Pancreas (tissue), 10 donors: ENCODE results near the gene RIMBP2. TPM values are rescaled to one million over a fixed set of nuclear protein-coding genes. Genes with fewer than 3 reads are reported as not detected.
"Not testable (repeated sequence)": the region's sequence is repeated elsewhere in the genome, so short reads cannot be mapped to it uniquely, and the experiment has no call there.

Experiments used
- ATAC-seq, 4 donors: fragments of 200-7000 bp; cut with Tn5 transposase; one replicate each; pipeline versions ENCODE4 v1.8.0 to v1.9.1; 2020; ENCODE audit warnings: mild to moderate bottlenecking in 4 of 4, moderate library complexity in 4 of 4
- DNase-seq, 6 donors: peaks; one replicate each; pipeline ENCODE4 v3.0.0-alpha.2; 2020
- FAIRE-seq: peaks from 2 replicates; lab custom pipeline; 2012; peaks lifted over from hg19 to GRCh38; lab: Jason Lieb, UNC
- H3K27ac ChIP-seq, 4 donors: fragments of 200-600 bp; sonication (generic); 1 replicate in 3 of 4; 2 replicates in 1 of 4; pipeline versions ENCODE4 v1.5.0 to v1.8.0; 2020
- H3K27me3 ChIP-seq, 4 donors: fragments of 200-600 bp; one replicate each; pipeline ENCODE4 v1.8.0; 2021
- H3K36me3 ChIP-seq, 3 donors: fragments of 200-600 bp; sonication (generic) in 1 of 3; one replicate each; pipeline versions ENCODE4 v1.5.0 to v1.8.0; 2020 to 2021
- H3K4me1 ChIP-seq, 3 donors: fragments of 200-600 bp; one replicate each; pipeline ENCODE4 v1.8.0; 2021
- H3K4me3 ChIP-seq, 4 donors: fragments of 200-600 bp; sonication (generic) in 2 of 4; one replicate each; pipeline versions ENCODE4 v1.5.0 to v1.8.0; 2020 to 2021
- H3K9me3 ChIP-seq, 4 donors: fragments of 200-600 bp; one replicate each; pipeline ENCODE4 v1.8.0; 2021
- WGBS, 2 donors: extraction: QIAGEN DNeasy Blood & Tissue Kit; methylation state at CpG; one replicate each; pipeline ENCODE4 v1.1.7; 2013; 5-methylcytosine and 5-hydroxymethylcytosine counted together
- intact Hi-C, 3 donors: fragments of 100-400 bp; cut with DNase I; formaldehyde crosslinking; loops; one replicate each; pipeline versions ENCODE4 v1.11.1 to v1.14.2; 2022
- polyA plus RNA-seq, 2 donors: library from polyadenylated mRNA; stranded (reverse); fragments of 200-250 nt; gene quantifications; one replicate each; pipeline ENCODE4 v1.2.3, GENCODE V29; 2013
- total RNA-seq, 6 donors: library from RNA; stranded (reverse); fragmentation: NEBNext Ultra II Directional in 4 of 6; extraction: Animal tissue kit (Norgen Biotek cat#: 25700) in 4 of 6; gene quantifications; one replicate each; pipeline versions ENCODE4 v1.2.1 to v1.2.4, GENCODE V29; 2021 to 2023
- TF ChIP-seq, protein P1 (sequence below), 4 donors: fragments of 200-600 bp; sonication (generic) in 3 of 4; IDR thresholded peaks; one replicate each; pipeline versions ENCODE4 v1.5.0 to v1.8.0; 2021; ENCODE audit warnings: antibody characterized with exemption in 4 of 4
- donor health status: healthy with polysubstance abuse.
- donor health status: DM: no; HTN: no; CAD: no; lungs with moderate emphysema.
- donor health status: DM: no; HTN: no; CAD: no.
- donor health status: control.
- donor health status: control.
- donor health status: Bipolar disorder and iron deficiency.
- donor health status: DM: yes; HTN: yes; CAD: no.
- donor health status: DM: no; HTN: no; CAD: no.
- donor health status: DM: no; HTN: no; CAD: no.
- donor health status: DM: yes; HTN: yes; CAD: no.

The RIMBP2 gene
- total and polyA plus RNA-seq, 8 donors = 1.6 to 14.9 (median 3.9) TPM

DNA sequence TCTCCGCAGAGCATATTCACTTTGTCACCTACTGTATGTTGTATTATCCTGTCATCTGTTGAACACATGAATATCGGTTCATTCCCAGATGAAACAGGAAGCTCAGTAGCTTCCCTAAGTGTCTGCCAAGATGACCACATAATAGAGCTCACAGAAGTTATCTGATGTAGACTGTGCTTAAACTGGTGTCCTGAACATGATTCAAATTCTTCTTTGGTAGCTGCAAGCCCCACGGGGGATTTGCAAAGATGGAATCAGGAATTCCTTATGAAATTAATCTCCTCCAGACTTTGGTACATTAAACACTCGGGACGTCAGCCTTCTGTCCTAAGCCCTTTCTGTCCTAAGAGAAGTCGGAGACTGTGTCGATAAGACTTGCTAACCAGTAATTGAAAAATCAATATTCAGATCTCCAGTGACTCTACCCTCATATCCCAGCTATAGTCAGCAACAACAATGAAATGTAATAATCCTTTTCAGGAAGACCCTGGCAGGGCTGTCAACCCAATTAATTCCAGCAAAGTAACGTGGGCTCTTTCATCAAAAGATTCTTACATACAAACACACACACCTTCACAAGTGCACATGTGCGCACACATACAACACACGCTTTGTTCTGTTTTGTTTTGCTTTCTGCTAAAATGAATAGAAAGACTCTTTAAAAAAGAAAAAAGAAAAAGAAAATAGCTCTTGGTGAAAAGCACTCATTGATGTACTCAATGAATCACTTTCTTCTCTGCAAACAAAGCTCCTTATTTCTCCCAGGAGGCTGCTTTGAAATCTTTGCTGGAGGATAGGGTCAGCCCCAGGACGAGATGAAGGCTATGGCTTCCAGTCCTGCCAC is 127.2 kb downstream of the RIMBP2 start:
- Histone ChIP-seq H3K4me3 (no peak overlapping the region), H3K36me3 (no peaks in the 10 kb centered on the region), H3K27ac (no peak overlapping the region), H3K4me1 (no peaks in the 10 kb centered on the region), H3K9me3 (no peaks in the 10 kb centered on the region), H3K27me3 (no peaks in the 10 kb centered on the region)
- TF ChIP-seq, protein P1, sequence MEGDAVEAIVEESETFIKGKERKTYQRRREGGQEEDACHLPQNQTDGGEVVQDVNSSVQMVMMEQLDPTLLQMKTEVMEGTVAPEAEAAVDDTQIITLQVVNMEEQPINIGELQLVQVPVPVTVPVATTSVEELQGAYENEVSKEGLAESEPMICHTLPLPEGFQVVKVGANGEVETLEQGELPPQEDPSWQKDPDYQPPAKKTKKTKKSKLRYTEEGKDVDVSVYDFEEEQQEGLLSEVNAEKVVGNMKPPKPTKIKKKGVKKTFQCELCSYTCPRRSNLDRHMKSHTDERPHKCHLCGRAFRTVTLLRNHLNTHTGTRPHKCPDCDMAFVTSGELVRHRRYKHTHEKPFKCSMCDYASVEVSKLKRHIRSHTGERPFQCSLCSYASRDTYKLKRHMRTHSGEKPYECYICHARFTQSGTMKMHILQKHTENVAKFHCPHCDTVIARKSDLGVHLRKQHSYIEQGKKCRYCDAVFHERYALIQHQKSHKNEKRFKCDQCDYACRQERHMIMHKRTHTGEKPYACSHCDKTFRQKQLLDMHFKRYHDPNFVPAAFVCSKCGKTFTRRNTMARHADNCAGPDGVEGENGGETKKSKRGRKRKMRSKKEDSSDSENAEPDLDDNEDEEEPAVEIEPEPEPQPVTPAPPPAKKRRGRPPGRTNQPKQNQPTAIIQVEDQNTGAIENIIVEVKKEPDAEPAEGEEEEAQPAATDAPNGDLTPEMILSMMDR (IDR thresholded peaks at IDR 0.05) = no peak
- intact Hi-C loops = no loop called here
- 25 to 30% methylated on average over 11 of the region's 11 CpGs for WGBS, 2 donors
- ATAC-seq (no peak), DNase-seq (no peak), FAIRE-seq (no peak)

DNA sequence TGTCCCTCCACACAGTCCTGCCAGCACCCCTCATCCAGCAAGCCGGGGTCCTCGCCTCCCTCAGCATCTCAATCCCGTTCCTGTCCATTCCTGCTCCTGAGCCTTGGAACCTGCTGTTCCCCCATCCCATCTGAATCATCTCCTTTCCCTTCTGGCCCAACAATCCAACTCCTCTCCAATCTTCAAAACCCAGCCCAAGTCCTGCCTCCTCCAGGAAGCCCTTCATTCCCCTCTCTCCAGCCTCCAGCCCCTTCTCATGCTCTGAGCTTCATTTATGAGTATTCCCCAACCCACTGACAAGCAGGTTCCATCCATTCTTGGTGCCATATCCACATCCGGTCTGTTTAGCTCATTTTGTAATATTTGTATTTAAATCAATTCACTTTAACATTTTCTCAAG is 128.1 kb downstream of the RIMBP2 start:
- H3K27ac ChIP-seq = no peak overlapping the region
- H3K4me1 ChIP-seq = no peaks in the 10 kb centered on the region
- no peak for FAIRE-seq
- H3K9me3 ChIP-seq = no peaks in the 10 kb centered on the region
- TF ChIP-seq, protein P1 (IDR thresholded peaks at IDR 0.05) = no peak
- no peak for ATAC-seq
- no peak for DNase-seq
- H3K36me3 ChIP-seq = no peaks in the 10 kb centered on the region
- whole genome bisulfite sequencing, 2 donors = 71 to 79% methylated on average over 4 of the region's 4 CpGs
- intact Hi-C loops = no loop called here
- H3K27me3 ChIP-seq = no peaks in the 10 kb centered on the region
- H3K4me3 ChIP-seq = no peak overlapping the region

DNA sequence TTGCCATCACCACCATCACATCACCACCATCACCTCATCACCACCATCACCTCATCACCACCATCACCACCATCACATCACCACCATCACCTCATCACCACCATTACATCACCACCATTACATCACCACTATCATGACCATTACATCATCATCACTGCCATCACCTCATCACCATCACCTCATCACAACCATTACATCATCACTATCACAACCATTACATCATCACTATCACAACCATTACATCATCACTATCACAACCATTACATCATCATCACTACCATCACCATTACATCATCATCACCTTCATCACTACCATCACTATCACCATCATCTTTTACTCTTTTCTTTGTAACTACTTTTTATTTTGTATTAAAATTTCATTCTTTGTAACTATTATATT is 131.6 kb downstream of the RIMBP2 start:
- H3K4me1 ChIP-seq, FAIRE-seq, H3K27me3 ChIP-seq, DNase-seq, ATAC-seq, H3K4me3 ChIP-seq, H3K36me3 ChIP-seq, H3K27ac ChIP-seq, H3K9me3 ChIP-seq, intact Hi-C loops: not testable (repeated sequence)

DNA sequence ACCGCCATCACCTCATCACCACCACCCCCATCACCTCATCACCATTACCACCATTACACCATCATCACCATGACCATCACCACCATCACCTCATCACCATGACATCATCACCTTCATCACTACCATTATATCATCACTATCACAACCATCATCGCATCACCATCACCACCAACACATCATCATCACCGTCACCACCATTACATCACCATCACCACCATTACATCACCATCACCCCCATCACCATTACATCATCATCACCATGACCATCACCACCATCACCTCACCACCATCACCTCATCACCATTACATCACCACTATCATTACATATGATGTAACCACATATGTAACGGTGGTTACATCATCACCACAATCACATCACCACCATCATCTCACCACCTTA is 132.3 kb downstream of the RIMBP2 start:
- FAIRE-seq (no peak), ATAC-seq (no peak), DNase-seq (no peak)
- TF ChIP-seq, protein P1 (IDR thresholded peaks at IDR 0.05) = no peak
- no peaks in the 10 kb centered on the region for H3K27me3 ChIP-seq
- no peaks in the 10 kb centered on the region for H3K36me3 ChIP-seq
- 69 to 83% methylated on average over 3 to 4 of the region's 4 CpGs for WGBS, 2 donors
- no peak overlapping the region for H3K4me3 ChIP-seq
- H3K9me3 ChIP-seq = no peaks in the 10 kb centered on the region
- H3K4me1 ChIP-seq = no peaks in the 10 kb centered on the region
- no peak overlapping the region for H3K27ac ChIP-seq
- intact Hi-C loops = no loop called here

DNA sequence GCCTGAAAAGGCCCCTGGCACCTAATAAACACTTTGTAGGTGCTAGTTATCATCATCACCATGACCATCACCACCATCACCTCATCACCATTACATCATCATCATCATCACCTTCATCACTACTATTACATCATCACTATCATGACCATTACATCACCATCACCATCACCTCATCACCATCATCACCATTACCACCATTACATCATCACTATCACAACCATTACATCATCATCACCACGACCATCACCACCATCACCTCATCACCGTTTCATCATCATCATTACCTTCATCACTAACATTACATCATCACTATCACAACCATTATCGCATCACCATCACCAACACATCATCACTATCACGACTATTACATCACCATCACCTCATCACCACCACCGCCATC is 132.8 kb downstream of the RIMBP2 start:
- H3K4me3 ChIP-seq = no peak overlapping the region
- no peaks in the 10 kb centered on the region for H3K27me3 ChIP-seq
- WGBS, 2 donors = 61 to 75% methylated on average over 5 of the region's 5 CpGs
- TF ChIP-seq, protein P1 (IDR thresholded peaks at IDR 0.05) = no peak
- intact Hi-C loops = no loop called here
- ATAC-seq (no peak), DNase-seq (no peak), FAIRE-seq (no peak)
- no peak overlapping the region for H3K27ac ChIP-seq
- no peaks in the 10 kb centered on the region for H3K9me3 ChIP-seq
- H3K36me3 ChIP-seq = no peaks in the 10 kb centered on the region
- no peaks in the 10 kb centered on the region for H3K4me1 ChIP-seq
